Cardiac fibroblast (primary cell): Measurements from ENCODE around the gene ZNF280C.

ENCODE experiments used
- DNase-seq, 2 donors: peaks; one replicate each; pipeline versions ENCODE4 v3.0.0 to v3.0.0-alpha.2; 2010; ENCODE audit warnings: low read depth in 2 of 2
- H3K4me3 ChIP-seq, 2 donors: replicated peaks in 1 of 2; 1 replicate in 1 of 2; 2 replicates in 1 of 2; pipeline ENCODE4 v1.5.1; 2011; ENCODE audit warnings: low read depth in 2 of 2, low read length in 2 of 2, mild to moderate bottlenecking in 2 of 2, moderate library complexity in 1 of 2
- TF ChIP-seq, protein P1 (sequence below): IDR thresholded peaks from one replicate; pipeline ENCODE4 v1.5.1; 2011; ENCODE audit warnings: low read depth, mild to moderate bottlenecking, low read length, inconsistent platforms

ZNF280C gene

DNA sequence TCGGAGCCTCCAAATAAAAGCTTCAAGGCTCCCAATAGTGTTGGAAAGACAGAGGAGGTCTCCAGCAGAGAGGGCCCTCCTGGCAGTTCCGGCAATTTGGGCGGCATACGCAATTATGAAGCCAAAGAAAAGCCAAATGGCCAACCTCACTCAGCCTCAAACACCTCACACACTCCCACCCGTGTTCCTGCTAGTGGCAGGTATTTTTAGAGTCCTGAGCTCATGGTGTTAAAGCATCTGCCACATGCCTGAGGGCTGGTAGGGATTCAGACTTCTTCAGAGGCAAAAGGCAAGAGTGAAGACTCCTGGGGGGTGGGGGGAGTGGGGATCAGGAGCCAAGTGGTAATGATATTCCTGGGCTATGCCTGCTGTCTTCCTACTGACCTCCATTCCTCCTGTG, 89.5 kb downstream of the ZNF280C start:
- no peak for DNase-seq
- no peak overlapping the region for H3K4me3 ChIP-seq
- TF ChIP-seq, protein P1, sequence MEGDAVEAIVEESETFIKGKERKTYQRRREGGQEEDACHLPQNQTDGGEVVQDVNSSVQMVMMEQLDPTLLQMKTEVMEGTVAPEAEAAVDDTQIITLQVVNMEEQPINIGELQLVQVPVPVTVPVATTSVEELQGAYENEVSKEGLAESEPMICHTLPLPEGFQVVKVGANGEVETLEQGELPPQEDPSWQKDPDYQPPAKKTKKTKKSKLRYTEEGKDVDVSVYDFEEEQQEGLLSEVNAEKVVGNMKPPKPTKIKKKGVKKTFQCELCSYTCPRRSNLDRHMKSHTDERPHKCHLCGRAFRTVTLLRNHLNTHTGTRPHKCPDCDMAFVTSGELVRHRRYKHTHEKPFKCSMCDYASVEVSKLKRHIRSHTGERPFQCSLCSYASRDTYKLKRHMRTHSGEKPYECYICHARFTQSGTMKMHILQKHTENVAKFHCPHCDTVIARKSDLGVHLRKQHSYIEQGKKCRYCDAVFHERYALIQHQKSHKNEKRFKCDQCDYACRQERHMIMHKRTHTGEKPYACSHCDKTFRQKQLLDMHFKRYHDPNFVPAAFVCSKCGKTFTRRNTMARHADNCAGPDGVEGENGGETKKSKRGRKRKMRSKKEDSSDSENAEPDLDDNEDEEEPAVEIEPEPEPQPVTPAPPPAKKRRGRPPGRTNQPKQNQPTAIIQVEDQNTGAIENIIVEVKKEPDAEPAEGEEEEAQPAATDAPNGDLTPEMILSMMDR = no peak

- H3K4me3 ChIP-seq = no peak overlapping the region
- no peak for DNase-seq
- TF ChIP-seq, protein P1 = no peak
These were observed 91.8 kb downstream of the ZNF280C start for GRCh38 chrX:130176942-130177341.

DNA sequence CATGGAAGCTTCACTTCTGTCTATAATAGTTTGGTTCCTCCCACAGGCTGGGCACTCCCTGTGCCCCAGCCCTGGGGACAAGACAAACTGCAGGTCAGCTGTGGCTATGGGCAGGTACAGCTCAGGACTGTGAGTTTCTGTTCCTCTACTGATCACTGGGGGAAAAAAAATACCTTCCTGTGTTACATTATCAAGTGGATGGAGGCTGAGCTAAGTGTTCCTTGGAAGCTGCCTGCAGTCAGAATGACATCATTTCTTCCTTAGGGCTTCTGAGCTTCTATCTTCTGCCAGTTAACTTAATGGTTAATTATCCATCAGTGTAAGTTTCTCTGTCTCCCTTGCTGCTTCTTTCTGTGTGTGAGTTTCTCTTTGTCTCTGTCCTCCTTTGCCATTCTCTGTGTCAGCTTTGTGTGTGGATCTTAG, 92.3 kb downstream of the ZNF280C start:
- DNase-seq = no peak
- TF ChIP-seq, protein P1 = no peak

GRCh38 chrX:130174937-130175336, 93.8 kb downstream of the ZNF280C start:
- DNase-seq = no peak
- no peak overlapping the region for H3K4me3 ChIP-seq
- TF ChIP-seq, protein P1 = no peak

More for the DNA sequence above, 92.3 kb downstream of the ZNF280C start:
- H3K4me3 ChIP-seq = no peak overlapping the region

DNA sequence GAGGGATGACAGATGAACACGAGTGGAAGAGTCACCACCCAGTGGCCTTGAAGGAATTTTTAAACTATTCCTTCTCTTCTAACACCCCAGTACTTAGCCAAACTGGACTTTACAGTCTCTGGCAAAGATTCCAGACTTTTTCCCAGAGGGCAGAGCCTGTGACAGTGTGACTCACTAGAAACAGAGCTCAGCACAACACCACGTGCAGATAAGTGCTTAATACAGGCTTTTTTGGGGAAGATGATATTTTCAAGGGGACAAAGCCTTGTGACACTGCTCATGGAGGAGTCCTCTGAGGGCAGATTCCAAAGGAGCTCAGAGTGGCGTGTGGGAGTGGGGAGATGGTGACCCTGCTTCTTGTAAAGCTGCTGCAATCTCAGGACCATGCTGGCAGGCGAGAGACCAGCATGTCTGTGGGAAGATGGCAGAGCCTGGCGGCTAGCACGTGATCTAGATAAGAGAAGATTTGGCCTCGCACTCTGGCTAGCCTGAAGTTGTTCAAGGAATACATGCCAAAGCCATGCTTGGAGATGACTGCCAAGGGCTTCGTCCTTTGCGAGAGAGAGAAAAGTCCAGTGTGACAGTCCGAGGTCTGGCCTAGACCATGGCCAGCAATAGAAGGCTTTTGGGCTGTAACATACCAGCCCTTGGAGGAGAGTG, 94.5 kb downstream of the ZNF280C start:
- no peak overlapping the region for H3K4me3 ChIP-seq
- TF ChIP-seq, protein P1 = no peak
- DNase-seq = peak; percentile 62 to 77

GRCh38 chrX:130173190-130173895, 95.4 kb downstream of the ZNF280C start:
- TF ChIP-seq, protein P1 = no peak
- peak; percentile 82 to 84 for DNase-seq
- H3K4me3 ChIP-seq = no peak overlapping the region
